Epithelial cell of esophagus (primary cell): Measurements from ENCODE around the gene DNAJC12.

Experiments
- DNase-seq: peaks from one replicate; pipeline ENCODE4 v3.0.0; 2010; ENCODE audit warnings: low read depth
- H3K4me3 ChIP-seq: 2 replicates; pipeline ENCODE4 v1.5.1; 2011; ENCODE audit warnings: mild to moderate bottlenecking, low read length, control low read depth
- CTCF ChIP-seq: IDR thresholded peaks from 2 replicates; pipeline ENCODE4 v1.5.1; 2011; ENCODE audit warnings: low read depth, mild to moderate bottlenecking, low read length, control low read depth, inconsistent platforms; ENCODE audit not compliant: insufficient read depth; ENCODE audit errors: missing control alignments

DNAJC12 gene

GRCh38 chr10:67875340-67876238 lies 37.6 kb upstream of the DNAJC12 start:
- DNase-seq: no peak
- TF ChIP-seq CTCF: no peak
- H3K4me3 ChIP-seq: no peak overlapping the region

DNA sequence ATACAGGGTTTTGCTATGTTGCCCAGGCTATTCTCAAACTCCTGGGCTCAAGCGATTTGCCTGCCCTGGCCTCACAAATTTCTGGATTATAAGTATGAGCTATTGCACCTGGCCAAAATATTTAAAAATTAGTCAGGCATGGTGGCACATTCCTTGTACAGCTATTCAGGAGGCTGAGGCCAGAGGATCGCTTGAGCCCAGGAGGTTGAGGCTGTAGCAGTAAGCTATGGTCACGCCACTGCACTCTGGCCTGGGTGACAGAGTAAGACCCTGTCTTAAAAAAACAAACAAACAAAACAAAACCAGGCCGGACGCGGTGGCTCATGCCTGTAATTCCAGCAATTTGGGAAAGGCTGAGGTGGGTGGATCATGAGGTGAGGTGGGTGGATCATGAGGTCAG lies 32.0 kb upstream of the DNAJC12 start:
- no peak for TF ChIP-seq CTCF
- no peak overlapping the region for H3K4me3 ChIP-seq
- no peak for DNase-seq

- no peak for DNase-seq
- no peak overlapping the region for H3K4me3 ChIP-seq
- no peak for TF ChIP-seq CTCF
These were observed 30.1 kb upstream of the DNAJC12 start for GRCh38 chr10:67868132-67868531.

DNA sequence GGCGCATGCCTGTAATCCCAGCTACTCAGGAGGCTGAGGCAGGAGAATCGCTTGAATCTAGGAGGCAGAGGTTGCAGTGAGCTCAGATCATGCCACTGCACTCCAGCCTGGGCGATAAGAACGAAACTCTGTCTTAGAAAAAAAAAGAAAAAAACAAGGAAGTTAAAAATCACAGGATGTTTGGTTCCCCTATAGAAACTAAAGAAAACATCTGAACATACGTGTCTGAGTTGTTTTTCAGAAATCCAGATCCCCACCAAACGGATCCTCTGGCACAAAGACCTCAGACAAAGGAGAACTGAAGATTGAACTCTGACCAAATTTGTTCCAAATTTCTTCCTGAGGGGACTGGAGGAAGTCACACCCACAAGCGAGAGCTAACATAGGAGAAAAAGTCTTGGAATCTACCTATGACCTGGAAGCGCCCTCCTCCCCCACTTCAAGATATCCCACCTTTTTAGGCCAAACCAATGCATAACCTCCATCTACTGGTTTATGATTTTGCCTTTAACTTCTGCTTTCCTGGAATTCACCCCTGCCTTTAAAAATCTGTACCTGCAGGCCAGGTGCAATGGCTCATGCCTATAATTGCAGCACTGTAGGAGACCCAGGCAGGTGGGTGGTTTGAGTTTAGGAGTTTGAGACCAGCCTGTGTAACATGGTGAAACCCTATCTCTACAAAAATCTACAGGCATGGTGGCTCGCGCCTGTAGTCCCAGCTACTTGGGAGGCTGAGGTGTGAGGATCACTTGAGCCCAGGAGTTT lies 26.8 kb upstream of the DNAJC12 start:
- no peak for DNase-seq
- no peak for TF ChIP-seq CTCF
- no peak overlapping the region for H3K4me3 ChIP-seq

GRCh38 chr10:67863094-67863493 lies 25.1 kb upstream of the DNAJC12 start:
- TF ChIP-seq CTCF: no peak
- DNase-seq: no peak
- H3K4me3 ChIP-seq: no peak overlapping the region

DNA sequence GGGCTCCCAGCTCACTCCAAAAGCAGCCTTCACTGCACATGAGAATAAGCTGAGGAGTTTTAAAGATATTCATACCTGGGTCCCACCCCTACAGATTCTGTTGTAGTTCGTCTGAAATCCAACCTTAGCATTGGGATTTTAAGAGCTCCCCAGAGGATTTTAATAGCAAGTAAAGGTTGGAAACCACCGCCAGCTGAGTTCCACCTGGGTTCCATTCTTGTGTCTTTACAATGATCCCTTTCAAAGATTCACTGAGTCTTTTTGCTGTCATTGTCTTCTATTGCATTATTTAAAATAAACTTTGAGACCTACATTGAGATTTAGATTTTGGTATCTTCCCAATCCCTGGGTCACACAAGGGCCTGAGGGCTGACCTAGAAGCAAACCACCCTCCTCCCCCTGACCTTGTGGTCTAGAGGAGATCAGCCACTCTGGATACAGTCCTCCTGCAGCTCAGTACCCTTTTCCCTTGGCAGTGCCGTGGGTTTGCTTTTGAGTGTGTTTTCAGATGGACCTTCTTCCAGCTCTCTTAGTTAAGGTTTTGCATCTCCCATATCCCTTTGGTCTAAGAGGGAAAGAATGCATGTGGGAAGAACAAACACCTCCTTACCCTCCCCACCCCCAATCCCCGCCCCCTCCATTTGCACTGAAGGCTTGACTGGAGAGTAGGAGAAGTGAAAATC lies 23.9 kb upstream of the DNAJC12 start:
- DNase-seq: no peak
- TF ChIP-seq CTCF: no peak
- no peak overlapping the region for H3K4me3 ChIP-seq
